ENCODE data around the gene MDM1. TPM values are rescaled to one million over a fixed set of nuclear protein-coding genes. Genes with fewer than 3 reads are reported as not detected.
A peak's percentile ranks its signal among the peaks of the same experiment; 100 is the strongest.

Gene MDM1
- total RNA-seq, 2 donors from 2014 or later = 34.1 to 60.0 TPM

- no peaks in the 10 kb centered on the region for H3K9me3 Mint-ChIP-seq
- DNase-seq (ENCODE audit: low spot score) = no peak
- H3K4me3 Mint-ChIP-seq = peak overlapping the region; percentile 16
- no peaks in the 10 kb centered on the region for H3K36me3 Mint-ChIP-seq
- ATAC-seq = no peak
- H3K27me3 Mint-ChIP-seq = no peaks in the 10 kb centered on the region
- H3K4me1 Mint-ChIP-seq (ENCODE audit: low read depth in 2 of 2) = peaks cover 17% of the 10 kb centered on the region in 2 donors
- H3K27ac Mint-ChIP-seq = peak overlapping the region; percentile 14 to 33
These were observed 13.6 kb upstream of the MDM1 start for GRCh38 chr12:68345763-68346162.

GRCh38 chr12:68344126-68344525 lies 12.0 kb upstream of the MDM1 start:
- ATAC-seq = no peak
- no peak for DNase-seq (ENCODE audit: low spot score)
- H3K9me3 Mint-ChIP-seq = no peaks in the 10 kb centered on the region
- H3K4me3 Mint-ChIP-seq = no peak overlapping the region
- no peaks in the 10 kb centered on the region for H3K36me3 Mint-ChIP-seq
- H3K27ac Mint-ChIP-seq = no peak overlapping the region
- H3K27me3 Mint-ChIP-seq = no peaks in the 10 kb centered on the region
- H3K4me1 Mint-ChIP-seq (ENCODE audit: low read depth in 2 of 2) = peaks cover 17% of the 10 kb centered on the region in 2 donors

- no peak overlapping the region for H3K27ac Mint-ChIP-seq
- H3K4me3 Mint-ChIP-seq = no peak overlapping the region
- no peak for ATAC-seq
- H3K4me1 Mint-ChIP-seq (ENCODE audit: low read depth in 2 of 2) = peaks cover 17% of the 10 kb centered on the region in 2 donors
- no peaks in the 10 kb centered on the region for H3K9me3 Mint-ChIP-seq
- no peaks in the 10 kb centered on the region for H3K36me3 Mint-ChIP-seq
- DNase-seq (ENCODE audit: low spot score) = no peak
- no peaks in the 10 kb centered on the region for H3K27me3 Mint-ChIP-seq
These were observed 10.8 kb upstream of the MDM1 start for GRCh38 chr12:68342966-68343365.

GRCh38 chr12:68341822-68342221 lies 9.7 kb upstream of the MDM1 start:
- no peak overlapping the region for H3K27ac Mint-ChIP-seq
- ATAC-seq = no peak
- H3K4me3 Mint-ChIP-seq = no peak overlapping the region
- H3K27me3 Mint-ChIP-seq = no peaks in the 10 kb centered on the region
- H3K9me3 Mint-ChIP-seq = no peaks in the 10 kb centered on the region
- peaks cover 13% of the 10 kb centered on the region in 2 donors for H3K4me1 Mint-ChIP-seq (ENCODE audit: low read depth in 2 of 2)
- H3K36me3 Mint-ChIP-seq = no peaks in the 10 kb centered on the region
- no peak for DNase-seq (ENCODE audit: low spot score)

- ATAC-seq (no peak), DNase-seq (ENCODE audit: low spot score) (no peak)
- H3K4me3 Mint-ChIP-seq = no peak overlapping the region
- no peak overlapping the region for H3K27ac Mint-ChIP-seq
- H3K4me1 Mint-ChIP-seq (ENCODE audit: low read depth in 2 of 2) = peaks cover 3 to 4% of the 10 kb centered on the region in 2 donors
- no peaks in the 10 kb centered on the region for H3K36me3 Mint-ChIP-seq
- no peaks in the 10 kb centered on the region for H3K9me3 Mint-ChIP-seq
- no peaks in the 10 kb centered on the region for H3K27me3 Mint-ChIP-seq
These were observed 8.5 kb upstream of the MDM1 start for GRCh38 chr12:68340404-68341270.

- no peak overlapping the region for H3K27ac Mint-ChIP-seq
- no peaks in the 10 kb centered on the region for H3K9me3 Mint-ChIP-seq
- no peaks in the 10 kb centered on the region for H3K36me3 Mint-ChIP-seq
- DNase-seq (ENCODE audit: low spot score) (no peak), ATAC-seq (no peak)
- no peaks in the 10 kb centered on the region for H3K27me3 Mint-ChIP-seq
- H3K4me3 Mint-ChIP-seq = no peak overlapping the region
- H3K4me1 Mint-ChIP-seq (ENCODE audit: low read depth in 2 of 2) = peaks cover 20 to 27% of the 10 kb centered on the region in 2 donors
These were observed 4.7 kb upstream of the MDM1 start for GRCh38 chr12:68336889-68337303.

GRCh38 chr12:68335462-68335861 lies 3.3 kb upstream of the MDM1 start:
- Mint-ChIP-seq H3K9me3 (no peaks in the 10 kb centered on the region), H3K36me3 (no peaks in the 10 kb centered on the region), H3K27ac (no peak overlapping the region), H3K27me3 (no peaks in the 10 kb centered on the region), H3K4me3 (no peak overlapping the region), H3K4me1 (ENCODE audit: low read depth in 2 of 2) (peaks cover 27 to 37% of the 10 kb centered on the region in 2 donors)
- no peak for DNase-seq (ENCODE audit: low spot score)
- no peak for ATAC-seq

GRCh38 chr12:68334132-68334531 lies 2.0 kb upstream of the MDM1 start:
- Mint-ChIP-seq H3K27ac (peak overlapping the region; percentile 9 to 86), H3K4me1 (ENCODE audit: low read depth in 2 of 2) (peaks cover 37 to 48% of the 10 kb centered on the region in 2 donors), H3K36me3 (no peaks in the 10 kb centered on the region), H3K9me3 (no peaks in the 10 kb centered on the region), H3K27me3 (no peaks in the 10 kb centered on the region), H3K4me3 (peak overlapping the region; percentile 93)
- ATAC-seq (no peak), DNase-seq (ENCODE audit: low spot score) (no peak)

GRCh38 chr12:68332728-68333630 lies 817 bp upstream of the MDM1 start:
- no peaks in the 10 kb centered on the region for H3K36me3 Mint-ChIP-seq

GRCh38 chr12:68331500-68331868 lies 678 bp downstream of the MDM1 start:
- H3K36me3 Mint-ChIP-seq = peaks cover 1% of the 10 kb centered on the region
- no peak for DNase-seq (ENCODE audit: low spot score)
- H3K27me3 Mint-ChIP-seq = no peaks in the 10 kb centered on the region
- peak overlapping the region; percentile 93 for H3K4me3 Mint-ChIP-seq
- no peaks in the 10 kb centered on the region for H3K9me3 Mint-ChIP-seq
- H3K4me1 Mint-ChIP-seq (ENCODE audit: low read depth in 2 of 2) = peaks cover 43 to 58% of the 10 kb centered on the region in 2 donors
- ATAC-seq = no peak
- H3K27ac Mint-ChIP-seq = peak overlapping the region; percentile 78 to 86

More at GRCh38 chr12:68332728-68333630, 817 bp upstream of the MDM1 start:
- no peaks in the 10 kb centered on the region for H3K27me3 Mint-ChIP-seq
- peaks cover 43 to 54% of the 10 kb centered on the region in 2 donors for H3K4me1 Mint-ChIP-seq (ENCODE audit: low read depth in 2 of 2)
- peak overlapping the region; percentile 78 to 86 for H3K27ac Mint-ChIP-seq
- ATAC-seq (no peak), DNase-seq (ENCODE audit: low spot score) (no peak)
- peak overlapping the region; percentile 93 for H3K4me3 Mint-ChIP-seq
- H3K9me3 Mint-ChIP-seq = no peaks in the 10 kb centered on the region

- H3K36me3 Mint-ChIP-seq = peaks cover 17% of the 10 kb centered on the region
- no peaks in the 10 kb centered on the region for H3K27me3 Mint-ChIP-seq
- H3K4me3 Mint-ChIP-seq = no peak overlapping the region
- DNase-seq (ENCODE audit: low spot score) (no peak), ATAC-seq (no peak)
- no peak overlapping the region for H3K27ac Mint-ChIP-seq
- no peaks in the 10 kb centered on the region for H3K9me3 Mint-ChIP-seq
- peaks cover 30 to 43% of the 10 kb centered on the region in 2 donors for H3K4me1 Mint-ChIP-seq (ENCODE audit: low read depth in 2 of 2)
These were observed 4.3 kb downstream of the MDM1 start for GRCh38 chr12:68327896-68328295.

GRCh38 chr12:68326716-68327115 lies 5.4 kb downstream of the MDM1 start:
- DNase-seq (ENCODE audit: low spot score) (no peak), ATAC-seq (no peak)
- Mint-ChIP-seq H3K4me3 (no peak overlapping the region), H3K9me3 (no peaks in the 10 kb centered on the region), H3K36me3 (peaks cover 17% of the 10 kb centered on the region), H3K27ac (peak overlapping the region in 1 of 2 donors; percentile 30), H3K4me1 (ENCODE audit: low read depth in 2 of 2) (peaks cover 25 to 35% of the 10 kb centered on the region in 2 donors), H3K27me3 (no peaks in the 10 kb centered on the region)

GRCh38 chr12:68325966-68326365 lies 6.2 kb downstream of the MDM1 start:
- Mint-ChIP-seq H3K27me3 (no peaks in the 10 kb centered on the region), H3K9me3 (no peaks in the 10 kb centered on the region), H3K4me1 (ENCODE audit: low read depth in 2 of 2) (peaks cover 18 to 28% of the 10 kb centered on the region in 2 donors), H3K36me3 (peaks cover 18% of the 10 kb centered on the region), H3K4me3 (no peak overlapping the region), H3K27ac (peak overlapping the region in 1 of 2 donors; percentile 30)
- no peak for ATAC-seq
- DNase-seq (ENCODE audit: low spot score) = no peak

GRCh38 chr12:68324531-68324930 lies 7.6 kb downstream of the MDM1 start:
- ATAC-seq (no peak), DNase-seq (ENCODE audit: low spot score) (no peak)
- Mint-ChIP-seq H3K27me3 (no peaks in the 10 kb centered on the region), H3K4me1 (ENCODE audit: low read depth in 2 of 2) (peaks cover 17 to 20% of the 10 kb centered on the region in 2 donors), H3K4me3 (no peak overlapping the region), H3K27ac (no peak overlapping the region), H3K9me3 (no peaks in the 10 kb centered on the region), H3K36me3 (peaks cover 23% of the 10 kb centered on the region)
